NK-92 treated with Interleukin-12 subunit alpha and Interleukin-12 subunit beta, amount 100 ng/mL, for 24 hours (cell line): ENCODE measurements around the gene FOXP1.

ENCODE experiments used
- DNase-seq: peaks from one replicate; lab custom pipeline; 2025; lab: John Stamatoyannopoulos, UW

The FOXP1 gene

GRCh38 chr3:71484452-71484851, 99.1 kb downstream of the FOXP1 start:
- DNase-seq = no peak

GRCh38 chr3:71484047-71484446, 99.5 kb downstream of the FOXP1 start:
- DNase-seq = no peak

- no peak for DNase-seq
Measured at GRCh38 chr3:71482771-71483170, 100.8 kb downstream of the FOXP1 start.

- peak; percentile 1 for DNase-seq
Measured at GRCh38 chr3:71478568-71478967, 105.0 kb downstream of the FOXP1 start.

- DNase-seq = no peak
Measured at GRCh38 chr3:71476950-71477349, 106.6 kb downstream of the FOXP1 start.

- DNase-seq = no peak
Measured at GRCh38 chr3:71469138-71469435, 114.4 kb downstream of the FOXP1 start.

GRCh38 chr3:71468311-71469137, 115.0 kb downstream of the FOXP1 start:
- no peak for DNase-seq

- DNase-seq = no peak
Measured at GRCh38 chr3:71466483-71466882, 117.0 kb downstream of the FOXP1 start.

GRCh38 chr3:71465371-71466036, 118.0 kb downstream of the FOXP1 start:
- no peak for DNase-seq

GRCh38 chr3:71464613-71465012, 118.9 kb downstream of the FOXP1 start:
- DNase-seq = no peak

GRCh38 chr3:71463617-71464016, 119.9 kb downstream of the FOXP1 start:
- no peak for DNase-seq

- DNase-seq = no peak
Measured at GRCh38 chr3:71462586-71462985, 120.9 kb downstream of the FOXP1 start.

GRCh38 chr3:71461749-71462483, 121.6 kb downstream of the FOXP1 start:
- DNase-seq = no peak

- DNase-seq = no peak
Measured at GRCh38 chr3:71461114-71461513, 122.4 kb downstream of the FOXP1 start.

- no peak for DNase-seq
Measured at GRCh38 chr3:71458895-71459294, 124.6 kb downstream of the FOXP1 start.

- no peak for DNase-seq
Measured at GRCh38 chr3:71456826-71457225, 126.7 kb downstream of the FOXP1 start.

GRCh38 chr3:71456156-71456555, 127.4 kb downstream of the FOXP1 start:
- no peak for DNase-seq

- no peak for DNase-seq
Measured at GRCh38 chr3:71454512-71455403, 128.8 kb downstream of the FOXP1 start.

- DNase-seq = no peak
Measured at GRCh38 chr3:71453822-71454511, 129.6 kb downstream of the FOXP1 start.

- DNase-seq = no peak
Measured at GRCh38 chr3:71453319-71453718, 130.2 kb downstream of the FOXP1 start.

- DNase-seq = no peak
Measured at GRCh38 chr3:71451812-71452211, 131.7 kb downstream of the FOXP1 start.
